Activated CD4-positive, alpha-beta T cell treated with anti-CD3 and anti-CD28 coated beads, Interleukin-10, Interleukin-2, amounts not matched to agents 100 ng/mL and 50 ng/mL, durations not matched to agents 16 hours and 8 hours (primary cell): ENCODE data around the gene TECTA.
A peak's percentile ranks its signal among the peaks of the same experiment; 100 is the strongest.

Experiments used
- DNase-seq: peaks from one replicate; pipeline ENCODE4 v3.0.0-alpha.2; 2020

Gene TECTA

DNA sequence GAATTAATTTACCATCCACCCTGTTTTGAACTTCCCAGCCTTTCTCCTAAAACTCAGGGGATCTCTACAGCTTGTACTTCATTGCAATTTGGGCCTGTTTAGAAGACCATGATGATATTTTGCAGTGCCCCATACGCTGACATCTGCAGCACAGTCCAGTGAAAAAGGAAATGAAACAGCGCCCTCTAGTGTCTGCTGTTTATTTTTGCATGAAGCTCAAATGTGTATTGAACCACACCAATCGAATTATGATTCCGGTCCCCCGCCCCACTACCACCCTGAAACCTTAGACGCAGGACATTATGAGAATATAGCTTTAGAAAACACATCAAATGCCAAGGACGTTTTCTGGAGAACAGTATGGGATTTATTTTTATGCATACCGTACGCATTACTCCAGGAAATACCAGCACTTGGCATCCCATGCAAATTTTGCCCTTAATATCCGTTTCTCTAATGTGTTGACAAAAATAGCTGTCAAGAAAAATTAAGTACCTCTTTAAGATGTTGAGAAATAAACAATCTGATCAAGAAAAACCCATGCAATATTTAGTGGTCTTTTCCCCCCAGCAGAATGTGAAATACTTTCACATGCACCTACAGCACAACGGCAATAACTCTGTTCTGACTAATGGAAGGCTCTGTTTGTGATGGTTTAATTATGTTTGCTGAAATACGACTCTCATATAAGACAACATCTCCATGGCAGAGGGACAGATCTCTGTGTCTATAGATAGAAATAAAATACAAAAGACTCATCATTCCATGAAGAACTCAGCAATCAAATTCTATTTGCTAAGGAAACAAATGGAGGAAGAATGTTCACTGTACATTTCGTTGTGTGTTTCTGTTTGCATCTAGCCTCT is 93.9 kb downstream of the TECTA start:
- DNase-seq: peak; percentile 74

DNA sequence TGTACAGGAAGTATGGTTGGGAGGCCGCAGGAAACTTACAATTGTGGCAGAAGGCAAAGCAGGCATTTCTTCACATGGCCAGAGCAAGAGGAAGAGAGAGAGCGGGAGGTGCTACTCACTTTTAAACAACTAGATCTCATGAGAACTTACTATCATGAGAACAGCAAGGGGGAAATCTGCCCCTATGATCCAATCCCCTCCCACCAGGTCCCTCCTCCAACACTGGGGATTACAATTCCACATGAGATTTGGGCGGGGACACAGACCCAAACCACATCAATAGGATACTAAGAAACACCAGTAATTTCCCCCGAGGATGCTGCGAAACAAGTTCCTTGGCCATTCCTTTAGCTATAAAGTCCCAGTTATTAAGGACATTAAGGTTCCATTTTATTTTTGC is 97.4 kb downstream of the TECTA start:
- no peak for DNase-seq

GRCh38 chr11:121199516-121199915 is 98.5 kb downstream of the TECTA start:
- DNase-seq: no peak

DNA sequence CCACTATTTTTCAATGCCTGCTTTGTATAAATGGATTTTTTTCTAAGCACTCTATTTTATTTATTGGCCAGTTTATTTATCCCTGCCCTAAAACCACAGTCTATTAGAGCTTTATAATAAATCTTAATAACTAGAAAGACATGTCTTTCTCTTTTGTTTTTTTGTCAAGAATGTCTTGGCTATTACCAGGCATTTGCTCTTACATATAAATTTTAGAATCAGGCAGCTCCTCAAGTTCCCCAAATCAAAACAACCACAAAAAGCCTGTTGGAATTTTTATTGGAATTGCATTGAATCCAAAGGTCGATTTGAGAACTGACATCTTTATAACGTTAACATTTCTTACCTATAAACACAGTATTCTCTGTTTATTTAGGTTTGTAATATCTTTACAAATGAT is 105.8 kb downstream of the TECTA start:
- DNase-seq: no peak

GRCh38 chr11:121207485-121208115 is 106.6 kb downstream of the TECTA start:
- no peak for DNase-seq

DNA sequence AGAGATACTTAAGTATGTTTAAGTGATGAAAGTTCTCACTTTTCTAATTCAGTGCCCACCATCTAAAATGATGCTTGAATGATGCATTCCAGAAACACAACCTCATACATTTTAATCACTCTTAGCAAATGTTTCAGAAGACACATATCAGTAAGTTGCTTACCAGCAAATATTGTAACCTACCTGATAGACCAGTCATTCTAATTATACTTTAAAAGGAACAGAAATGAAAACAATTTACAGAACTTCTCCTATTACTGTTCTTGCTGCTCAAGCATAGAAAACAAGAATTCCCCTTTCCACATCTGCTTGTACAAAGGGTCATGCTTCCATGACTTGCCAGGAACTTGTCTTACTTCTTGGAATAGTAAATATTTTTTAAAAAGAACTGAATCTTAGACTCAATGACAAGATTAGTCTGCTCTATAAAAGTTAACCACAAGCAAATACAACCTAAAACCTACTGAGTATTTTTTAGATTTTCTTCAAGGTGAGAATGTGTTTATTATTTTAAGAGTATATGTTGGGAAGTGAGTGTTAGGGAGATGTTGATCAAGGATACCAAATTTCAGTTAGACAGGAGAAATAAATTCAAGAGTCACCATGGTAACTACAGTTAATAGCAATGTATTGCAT is 109.5 kb downstream of the TECTA start:
- no peak for DNase-seq

DNA sequence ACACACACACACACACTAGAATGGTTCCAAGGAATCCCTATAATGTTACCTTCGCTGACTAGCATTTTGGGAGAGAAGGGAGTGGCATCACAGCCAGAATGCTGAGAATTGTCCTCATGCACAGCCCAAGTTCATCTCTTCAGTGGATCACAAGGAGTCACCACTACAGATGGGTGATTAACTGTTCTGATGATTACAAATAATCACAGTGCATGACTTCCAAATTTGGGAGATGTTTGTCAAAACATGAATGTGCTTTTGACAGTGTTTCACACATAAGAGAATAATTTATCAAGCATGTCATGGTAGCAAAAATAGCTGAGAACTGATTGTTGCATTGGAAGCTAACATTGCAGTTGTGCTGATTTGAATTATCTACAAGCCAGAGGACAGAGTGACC is 110.6 kb downstream of the TECTA start:
- no peak for DNase-seq

- no peak for DNase-seq
Measured at GRCh38 chr11:121212536-121213361, 111.7 kb downstream of the TECTA start.

GRCh38 chr11:121213362-121213893 is 112.4 kb downstream of the TECTA start:
- no peak for DNase-seq

DNA sequence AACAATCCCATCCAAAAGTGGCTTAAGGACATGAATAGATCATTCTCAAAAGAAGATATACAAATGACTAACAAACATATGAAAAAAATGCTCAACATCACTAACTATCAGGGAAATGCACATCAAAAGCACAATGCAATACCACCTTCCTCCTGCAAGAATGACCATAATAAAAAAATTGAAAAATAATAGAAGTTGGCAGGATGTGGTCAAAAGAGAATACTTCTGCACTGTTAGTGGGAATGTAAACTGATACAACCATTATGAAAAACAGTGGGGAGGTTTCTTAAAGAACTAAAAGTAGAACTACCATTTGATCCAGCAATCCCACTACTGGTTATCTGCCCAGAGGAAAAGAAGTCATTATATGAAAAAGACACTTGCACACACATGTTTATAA is 113.8 kb downstream of the TECTA start:
- no peak for DNase-seq

DNA sequence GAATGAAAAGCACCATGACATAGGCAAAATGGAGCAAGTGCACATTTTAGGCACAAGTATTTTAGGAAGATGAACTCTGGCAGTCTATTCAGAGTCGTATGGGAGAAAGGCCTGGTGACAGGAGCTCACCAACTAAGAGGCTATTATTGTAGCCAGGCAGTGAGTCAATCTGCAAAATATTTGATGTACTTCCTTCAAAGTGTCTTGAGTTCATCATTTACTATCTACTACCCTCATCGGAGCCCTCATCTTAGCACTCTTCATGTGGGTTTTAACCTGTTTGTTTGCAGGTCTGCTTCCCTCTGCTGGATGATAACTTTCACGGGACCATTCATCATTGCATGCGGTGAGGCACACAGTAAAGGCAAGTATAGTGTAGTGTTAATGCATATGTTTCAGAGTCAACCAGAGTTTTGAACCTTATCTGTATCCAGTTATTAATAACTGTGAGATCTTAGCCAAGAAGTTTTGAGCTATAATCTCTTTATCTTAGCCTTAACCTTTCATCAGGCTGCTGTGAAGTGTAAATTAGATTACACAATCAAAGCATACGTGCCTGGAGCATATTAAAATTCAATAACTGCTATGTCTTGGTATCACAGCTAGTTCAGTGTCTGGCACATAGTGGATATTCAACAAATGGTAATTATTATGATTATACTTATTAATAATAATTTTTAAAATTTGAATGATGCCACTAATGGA is 120.6 kb downstream of the TECTA start:
- no peak for DNase-seq

DNA sequence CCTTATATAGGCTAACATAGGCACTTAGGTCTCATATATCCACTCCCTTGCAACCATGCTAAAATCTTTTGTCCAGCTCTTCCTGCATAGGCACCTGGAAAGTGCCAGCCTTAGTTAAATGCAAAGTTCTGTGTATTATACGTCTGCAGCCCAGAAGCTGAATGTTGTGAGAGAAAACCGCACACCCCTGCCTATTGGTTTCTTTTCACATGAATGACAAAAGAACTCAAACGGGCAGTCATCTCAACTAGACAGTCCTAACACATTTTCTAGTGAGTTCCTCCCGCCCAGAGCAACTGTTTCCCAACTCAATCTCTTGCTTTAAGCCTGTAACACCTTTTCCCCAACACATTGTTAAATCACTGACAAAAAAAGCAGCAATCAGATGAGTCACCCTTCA is 122.1 kb downstream of the TECTA start:
- DNase-seq: no peak

DNA sequence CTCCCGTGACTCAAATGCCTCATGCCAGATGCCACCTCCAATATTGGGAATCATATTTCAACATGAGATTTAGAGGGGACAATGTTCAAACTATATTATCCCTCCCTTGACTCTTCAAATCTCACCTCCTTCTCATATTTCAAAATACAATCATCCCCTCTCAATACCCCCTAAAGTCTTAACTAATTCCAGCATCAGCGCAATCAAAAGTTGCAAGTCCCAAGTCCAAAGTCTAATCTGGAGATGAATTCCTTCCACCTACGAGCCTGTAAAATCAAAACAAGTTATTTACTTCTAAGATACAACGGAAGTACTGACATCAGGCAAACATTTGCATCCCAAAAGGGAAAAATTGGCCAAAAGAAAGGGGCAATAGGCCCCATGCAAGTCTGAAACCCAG is 124.3 kb downstream of the TECTA start:
- no peak for DNase-seq

DNA sequence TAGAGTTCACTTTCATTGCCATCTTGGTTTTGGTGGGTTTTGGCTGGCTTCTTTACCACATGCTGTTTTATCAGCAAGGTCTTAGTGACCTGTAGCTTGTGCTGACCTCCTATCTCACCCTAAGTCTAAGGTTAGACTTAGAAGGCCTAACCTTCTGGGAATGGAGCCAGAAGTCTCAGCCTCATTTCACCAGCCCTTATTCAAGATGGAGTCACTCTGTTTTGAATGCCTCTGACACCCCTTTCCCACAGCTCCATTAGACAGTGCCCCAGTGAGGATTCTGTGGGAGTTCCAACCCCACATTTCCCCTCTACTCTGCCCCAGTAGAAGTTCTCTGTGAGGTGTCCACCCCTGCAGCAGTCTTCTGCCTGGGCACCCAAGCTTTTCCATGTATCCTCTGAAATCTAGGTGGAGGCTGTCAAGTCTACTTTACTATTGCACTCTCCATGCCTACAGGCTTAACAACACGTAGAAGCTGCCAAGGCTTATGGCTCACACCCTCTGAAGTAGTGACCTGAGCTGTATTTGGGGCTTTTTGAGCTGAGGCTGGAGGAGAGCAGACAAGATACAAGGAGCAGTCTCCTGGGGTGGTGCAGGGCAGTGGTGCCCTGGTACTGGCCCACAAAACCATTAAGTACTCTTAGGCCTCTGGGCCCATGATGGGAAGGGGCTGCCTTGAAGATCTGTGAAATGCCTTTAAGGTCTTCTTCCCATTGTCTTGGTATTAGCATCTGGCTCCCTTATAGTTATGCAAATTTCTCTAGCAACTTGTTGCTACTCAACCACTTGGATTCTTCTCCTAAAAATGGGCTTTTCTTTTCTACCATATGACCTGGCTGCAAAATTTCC is 125.6 kb downstream of the TECTA start:
- no peak for DNase-seq

DNA sequence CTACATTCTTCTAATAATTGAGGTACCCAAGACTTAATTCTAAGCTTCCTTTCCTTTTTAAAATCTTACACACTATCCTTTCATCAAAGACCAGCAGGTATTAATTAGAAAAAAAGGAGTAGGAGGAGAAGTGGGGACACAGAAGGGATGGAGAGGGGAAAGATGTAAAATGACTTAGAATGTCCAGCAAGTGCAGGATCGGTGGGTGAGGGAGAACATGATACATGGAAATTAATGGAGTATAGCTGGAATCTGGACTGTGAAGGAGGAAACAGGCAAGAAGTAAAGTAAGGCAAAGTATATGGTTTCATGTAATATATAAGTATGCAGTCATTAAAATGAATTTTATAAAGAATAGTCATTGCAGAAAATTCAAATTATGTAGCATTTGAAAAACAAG is 127.8 kb downstream of the TECTA start:
- DNase-seq: no peak

- DNase-seq: no peak
Measured at GRCh38 chr11:121229495-121230215, 128.6 kb downstream of the TECTA start.

DNA sequence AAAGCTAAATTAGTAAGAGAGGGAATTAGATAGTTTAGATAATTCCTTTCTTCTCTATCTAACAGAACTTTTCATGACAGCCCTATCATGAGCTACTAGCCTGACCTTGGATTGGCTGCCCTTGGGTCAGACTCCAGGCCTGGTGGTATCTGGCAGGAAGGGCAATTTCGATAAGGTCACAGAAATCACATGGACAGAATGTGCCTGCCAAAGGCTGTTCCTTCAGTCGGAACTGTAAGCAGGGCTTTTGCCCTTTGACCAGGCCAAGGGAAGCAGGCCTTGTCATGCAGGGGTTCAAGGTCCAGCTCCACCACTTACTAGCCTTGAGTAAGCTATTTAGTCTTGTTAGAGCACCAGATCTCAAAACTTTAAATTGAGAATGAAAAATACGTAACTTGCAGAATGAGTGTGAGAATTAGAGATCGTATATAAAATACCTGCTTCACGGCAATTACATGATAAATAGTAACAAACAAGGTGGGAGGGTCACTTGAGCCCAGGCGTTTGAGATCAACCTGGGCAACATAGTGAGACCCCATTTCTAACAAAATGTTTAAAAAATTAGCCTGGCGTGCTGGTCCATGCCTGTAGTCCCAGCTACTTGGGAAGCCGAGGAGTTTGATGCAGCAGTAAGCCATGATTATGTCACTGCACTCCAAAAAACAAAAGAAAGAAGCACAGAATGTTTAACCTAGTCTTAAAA is 130.7 kb downstream of the TECTA start:
- DNase-seq: no peak

DNA sequence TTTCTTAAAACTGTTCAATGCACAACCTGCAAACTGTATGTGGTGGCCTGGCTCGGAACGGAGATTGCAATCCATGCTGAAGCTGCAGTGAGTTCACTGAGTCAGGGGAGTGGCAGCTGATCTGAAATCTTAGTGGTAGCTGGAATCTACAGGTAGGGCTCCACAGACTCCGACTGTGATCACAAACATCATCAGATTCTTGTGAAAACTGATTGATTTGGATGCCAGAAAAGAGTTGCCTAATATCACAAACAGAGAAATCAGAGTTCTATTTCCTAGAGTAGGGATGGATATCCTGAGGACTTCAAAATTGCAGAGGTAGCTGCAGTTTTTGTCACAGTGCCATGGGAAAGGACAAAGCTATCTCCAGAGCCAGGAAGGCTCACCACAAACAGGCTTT is 134.0 kb downstream of the TECTA start:
- no peak for DNase-seq

DNA sequence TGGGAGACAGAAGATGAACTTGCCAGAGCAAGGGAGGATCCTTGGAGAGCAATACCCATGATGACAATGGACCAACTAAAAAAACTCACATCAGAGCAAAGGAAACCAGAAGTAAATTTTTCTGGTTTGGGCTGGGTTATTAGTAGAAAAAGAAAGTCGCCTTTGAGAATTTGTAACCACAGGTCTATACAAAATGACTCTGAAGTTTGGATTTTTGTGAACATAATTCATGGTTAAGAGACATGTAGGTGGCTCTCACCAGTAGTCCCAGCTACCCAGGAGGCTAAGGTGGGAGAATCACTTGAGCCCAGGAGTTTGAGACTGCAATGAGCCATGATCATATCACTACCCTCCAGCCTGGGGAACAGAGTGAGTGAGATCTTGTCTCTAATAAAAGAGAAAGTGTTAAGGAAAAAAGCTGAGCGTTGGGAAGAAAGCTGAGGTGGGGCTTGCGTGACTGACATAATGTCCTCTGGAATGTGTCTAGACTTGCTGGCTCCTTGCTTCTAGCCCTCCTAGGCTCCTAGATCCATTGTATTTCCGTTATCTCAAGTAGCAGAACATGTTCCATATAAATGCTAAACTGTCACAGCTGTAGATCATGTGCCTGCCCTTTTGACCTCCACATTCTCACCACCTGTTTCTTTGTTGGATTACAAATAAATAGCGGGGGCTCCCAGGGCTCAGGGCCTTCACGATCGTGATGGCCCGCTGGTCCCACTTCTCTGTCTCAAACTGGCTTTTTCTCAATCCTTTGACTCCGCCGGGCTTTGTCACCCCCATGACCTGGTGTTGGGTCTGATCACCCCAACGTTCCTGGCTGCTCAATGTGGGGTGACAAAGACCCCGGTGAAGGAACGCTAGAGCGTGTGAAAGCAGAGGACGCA is 135.3 kb downstream of the TECTA start:
- DNase-seq: peak; percentile 57
